ENCODE data around the gene SKIDA1.

SKIDA1 gene

DNA sequence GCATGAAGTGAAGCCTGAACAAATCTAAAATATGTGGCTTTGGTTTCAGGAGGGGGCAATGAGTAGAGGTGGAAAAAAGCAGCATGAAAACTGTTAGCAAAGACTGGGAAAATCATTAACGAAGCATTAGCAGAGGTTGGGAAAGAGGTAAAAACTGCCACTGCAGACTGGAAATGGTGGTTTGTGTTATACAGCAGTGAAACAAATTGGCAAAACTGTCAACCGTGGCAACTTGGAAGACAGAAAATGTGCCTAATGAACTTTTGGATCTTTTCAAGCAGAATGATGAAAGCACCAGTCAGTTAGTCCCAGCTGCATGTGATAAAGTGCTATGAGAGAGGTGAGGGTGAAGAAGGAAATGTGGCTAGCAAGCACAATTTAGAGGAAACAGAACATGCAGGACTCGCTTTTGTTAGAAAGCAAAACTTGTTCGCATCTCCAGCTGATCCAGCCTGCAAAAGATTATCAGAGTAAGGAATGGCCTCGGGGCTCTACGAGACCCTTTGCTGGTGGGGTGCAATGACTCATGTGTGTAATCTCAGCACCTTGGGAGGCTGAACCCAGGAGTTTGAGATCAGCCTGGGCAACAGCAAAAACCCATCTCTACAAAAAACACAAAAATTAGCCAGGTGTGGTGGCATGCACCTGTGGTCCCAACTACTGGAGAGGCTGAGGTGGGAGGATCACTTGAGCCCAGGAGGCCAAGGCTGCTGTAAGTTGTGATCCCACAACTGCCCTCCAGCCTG, 45.7 kb downstream of the SKIDA1 start:
- TF ChIP-seq, protein P1, sequence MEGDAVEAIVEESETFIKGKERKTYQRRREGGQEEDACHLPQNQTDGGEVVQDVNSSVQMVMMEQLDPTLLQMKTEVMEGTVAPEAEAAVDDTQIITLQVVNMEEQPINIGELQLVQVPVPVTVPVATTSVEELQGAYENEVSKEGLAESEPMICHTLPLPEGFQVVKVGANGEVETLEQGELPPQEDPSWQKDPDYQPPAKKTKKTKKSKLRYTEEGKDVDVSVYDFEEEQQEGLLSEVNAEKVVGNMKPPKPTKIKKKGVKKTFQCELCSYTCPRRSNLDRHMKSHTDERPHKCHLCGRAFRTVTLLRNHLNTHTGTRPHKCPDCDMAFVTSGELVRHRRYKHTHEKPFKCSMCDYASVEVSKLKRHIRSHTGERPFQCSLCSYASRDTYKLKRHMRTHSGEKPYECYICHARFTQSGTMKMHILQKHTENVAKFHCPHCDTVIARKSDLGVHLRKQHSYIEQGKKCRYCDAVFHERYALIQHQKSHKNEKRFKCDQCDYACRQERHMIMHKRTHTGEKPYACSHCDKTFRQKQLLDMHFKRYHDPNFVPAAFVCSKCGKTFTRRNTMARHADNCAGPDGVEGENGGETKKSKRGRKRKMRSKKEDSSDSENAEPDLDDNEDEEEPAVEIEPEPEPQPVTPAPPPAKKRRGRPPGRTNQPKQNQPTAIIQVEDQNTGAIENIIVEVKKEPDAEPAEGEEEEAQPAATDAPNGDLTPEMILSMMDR (conservative IDR thresholded peaks at IDR 0.05), result no peak
- no peak overlapping the region for H3K27ac ChIP-seq

GRCh38 chr10:21475393-21475792, 50.1 kb downstream of the SKIDA1 start:
- TF ChIP-seq, protein P1 (conservative IDR thresholded peaks at IDR 0.05), result no peak
- H3K27ac ChIP-seq, result no peak overlapping the region

GRCh38 chr10:21473541-21473940, 51.9 kb downstream of the SKIDA1 start:
- no peak overlapping the region for H3K27ac ChIP-seq
- TF ChIP-seq, protein P1 (conservative IDR thresholded peaks at IDR 0.05), result no peak

DNA sequence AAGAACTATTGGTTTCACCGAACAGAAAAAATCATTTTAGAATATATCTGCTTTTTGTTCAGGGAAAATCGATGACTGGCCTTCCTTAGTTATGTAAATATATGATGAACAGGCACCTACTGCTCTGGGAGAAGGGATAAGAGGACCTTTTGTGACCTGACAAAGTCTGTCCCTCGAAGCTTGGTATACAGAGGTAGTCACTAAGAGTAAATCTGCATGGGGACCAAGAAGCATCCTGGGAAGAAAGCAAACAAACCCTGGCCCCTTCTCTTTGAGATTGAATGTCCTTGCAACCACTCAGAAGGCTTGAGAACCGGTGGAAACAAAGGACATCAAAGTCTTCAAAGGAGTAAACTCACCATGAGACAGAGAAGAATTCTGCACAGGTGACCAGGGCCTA, 52.3 kb downstream of the SKIDA1 start:
- no peak overlapping the region for H3K27ac ChIP-seq
- TF ChIP-seq, protein P1 (conservative IDR thresholded peaks at IDR 0.05), result no peak

GRCh38 chr10:21468086-21468485, 57.4 kb downstream of the SKIDA1 start:
- TF ChIP-seq, protein P1 (conservative IDR thresholded peaks at IDR 0.05), result no peak
- H3K27ac ChIP-seq, result no peak overlapping the region

DNA sequence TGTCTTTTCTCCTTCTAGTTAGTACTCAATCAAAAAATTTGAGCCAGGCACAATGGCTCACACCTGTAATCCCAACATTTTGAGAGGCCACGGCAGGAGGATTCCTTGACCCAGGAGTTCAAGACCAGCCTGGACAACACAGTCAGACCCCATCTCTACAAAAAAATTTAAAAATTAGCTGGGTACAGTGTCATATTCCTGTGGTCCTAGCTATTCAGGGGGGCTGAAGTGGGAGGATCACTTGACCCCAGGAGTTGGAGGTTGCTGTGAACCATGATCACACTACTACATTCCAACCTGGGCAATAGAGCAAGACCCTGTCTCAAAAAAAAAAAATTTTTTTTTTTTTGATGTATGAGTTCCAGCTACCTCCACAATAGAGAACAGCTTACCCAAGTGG, 57.8 kb downstream of the SKIDA1 start:
- no peak overlapping the region for H3K27ac ChIP-seq

GRCh38 chr10:21464134-21464533, 61.3 kb downstream of the SKIDA1 start:
- TF ChIP-seq, protein P1 (conservative IDR thresholded peaks at IDR 0.05), result no peak
- no peak overlapping the region for H3K27ac ChIP-seq

More for the DNA sequence above, 57.8 kb downstream of the SKIDA1 start:
- TF ChIP-seq, protein P1 (conservative IDR thresholded peaks at IDR 0.05), result no peak

All from VCaP (cell line).